Cerebellar cortex (tissue), 1 donor: ENCODE measurements around the gene RANBP1.

Source experiments
- DNase-seq: peaks from one replicate; pipeline ENCODE4 v3.0.0-alpha.2; 2015; ENCODE audit warnings: low spot score

RANBP1 gene

DNA sequence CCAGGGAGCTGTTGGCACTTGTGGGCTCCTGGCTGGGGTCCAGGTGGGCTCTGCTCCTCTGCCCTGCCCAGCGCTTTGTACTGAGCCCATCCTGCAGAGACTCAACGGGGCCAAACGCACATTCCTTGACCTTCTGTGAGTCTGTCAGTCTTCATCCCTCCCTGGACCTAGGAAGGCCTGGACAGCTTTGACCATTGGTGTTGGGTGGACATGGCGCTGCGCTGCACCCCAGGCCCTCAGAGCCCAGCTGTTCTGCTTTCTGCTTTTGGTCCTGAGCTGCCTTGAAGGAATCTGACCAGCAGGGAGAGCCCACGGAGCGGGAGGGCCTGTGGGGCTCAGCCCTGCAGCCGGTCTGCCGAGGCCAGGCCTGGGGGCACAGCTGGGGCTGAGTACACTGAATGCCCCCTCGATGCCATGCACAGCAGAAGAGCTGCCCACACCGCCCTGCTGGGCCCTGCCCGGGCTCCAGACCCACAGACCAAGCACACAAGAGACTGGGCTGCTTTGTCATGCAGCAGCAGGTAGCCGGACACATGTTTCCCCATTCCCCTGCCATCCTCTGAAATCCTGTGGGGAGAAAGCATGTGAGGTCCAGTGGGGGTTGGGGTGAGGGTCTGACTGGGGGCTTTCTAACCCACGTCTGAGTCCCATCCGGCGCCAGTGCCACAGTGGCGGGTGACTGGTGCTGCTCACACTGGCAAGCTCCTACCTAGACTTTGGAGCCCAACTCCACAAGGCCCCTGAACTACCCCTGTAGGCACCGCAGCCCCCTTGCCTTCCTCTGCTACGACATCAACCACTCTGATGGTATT lies 59.1 kb downstream of the RANBP1 start:
- no peak for DNase-seq

DNA sequence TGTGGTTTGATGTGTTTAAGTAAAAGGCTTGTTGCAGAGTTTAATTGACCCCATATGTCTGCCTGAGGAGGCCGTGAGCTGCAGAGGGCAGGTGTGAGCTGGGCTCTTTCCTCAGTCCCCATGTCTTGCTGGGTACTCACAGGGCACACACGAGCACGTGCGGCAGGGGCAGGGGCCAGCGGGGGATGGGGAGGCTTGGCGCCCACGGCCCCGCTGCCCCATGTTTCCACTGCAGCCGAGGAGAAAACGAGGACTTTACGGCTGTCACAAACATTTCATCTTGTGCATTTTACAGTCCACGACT lies 59.6 kb downstream of the RANBP1 start:
- DNase-seq = no peak

DNA sequence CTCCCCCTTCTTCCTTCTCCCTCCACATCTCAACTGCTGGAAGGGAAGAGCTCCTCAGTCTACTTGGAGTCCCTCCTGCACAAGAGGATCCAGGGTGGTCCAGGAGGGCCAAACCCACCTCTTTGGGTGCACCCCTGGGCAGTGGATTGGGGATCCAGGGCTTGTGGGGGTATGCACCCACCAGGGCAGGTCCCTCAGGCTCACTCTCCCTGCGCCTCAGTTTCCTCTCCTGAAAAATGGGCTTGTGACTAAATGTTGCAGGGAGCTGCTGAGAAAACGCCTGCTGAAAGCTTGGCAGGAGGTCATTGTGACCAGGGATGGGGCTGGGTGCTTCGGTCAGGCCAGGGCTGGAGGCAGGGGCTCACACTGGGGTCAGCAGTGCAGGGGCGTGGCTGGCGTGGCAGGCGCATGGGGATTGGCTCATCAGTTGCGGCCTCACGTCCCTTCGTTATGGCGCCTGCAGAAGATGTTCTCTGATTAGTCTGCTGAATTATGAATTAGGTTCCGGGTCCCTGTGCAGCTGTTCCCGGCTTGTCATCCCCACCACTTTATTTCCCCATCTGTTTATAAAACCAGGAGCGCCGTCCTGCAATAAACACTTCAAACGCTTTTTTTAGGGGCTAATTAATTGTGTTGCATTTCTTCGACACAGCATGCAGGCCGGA lies 60.6 kb downstream of the RANBP1 start:
- DNase-seq = no peak
